ENCODE measurements around the gene ZNF106. TPM values are rescaled to one million over a fixed set of nuclear protein-coding genes. Genes with fewer than 3 reads are reported as not detected.

The ZNF106 gene
- total and polyA plus RNA-seq, 4 donors = 7.5 to 25.4 (median 20.5) TPM

GRCh38 chr15:42402455-42403205 is 88.3 kb downstream of the ZNF106 start:
- Histone ChIP-seq H3K36me3 (ENCODE audit: control insufficient read depth in 4 of 4, insufficient read depth in 3 of 4, low read depth in 1 of 4, low read length in 3 of 4) (peaks cover 0 to 39% (median 16%) of the 10 kb centered on the region in 4 donors), H3K27me3 (ENCODE audit: control insufficient read depth in 4 of 4, insufficient read depth in 4 of 4, low read length in 3 of 4) (no peaks in the 10 kb centered on the region), H3K27ac (ENCODE audit: low read depth in 1 of 2, low read length in 2 of 2) (no peak overlapping the region), H3K9me3 (ENCODE audit: control insufficient read depth in 4 of 4, low read length in 3 of 4) (no peaks in the 10 kb centered on the region), H3K4me1 (ENCODE audit: control insufficient read depth in 4 of 4, insufficient read depth in 4 of 4, low read length in 3 of 4) (peaks cover 3 to 26% (median 17%) of the 10 kb centered on the region in 4 donors), H3K4me3 (ENCODE audit: low read depth in 1 of 3, low read length in 3 of 3) (no peak overlapping the region), H3K9ac (ENCODE audit: low read depth in 1 of 2, low read length in 2 of 2) (no peak overlapping the region)
- no peak for TF ChIP-seq HNF4A (conservative IDR thresholded peaks at IDR 0.05)
- no peak for TF ChIP-seq YY1 (IDR thresholded peaks at IDR 0.05)
- no peak for TF ChIP-seq RXRA (IDR thresholded peaks at IDR 0.05)
- no peak for TF ChIP-seq GABPA (IDR thresholded peaks at IDR 0.05 in 1 of 2, conservative IDR thresholded peaks at IDR 0.05 in 1 of 2)
- TF ChIP-seq EGR1 (IDR thresholded peaks at IDR 0.05; ENCODE audit: low read depth in 2 of 2) = no peak
- no peak for TF ChIP-seq NR2F2 (IDR thresholded peaks at IDR 0.05)
- no peak for TF ChIP-seq HNF4G (IDR thresholded peaks at IDR 0.05)
- TF ChIP-seq ZBTB33 (IDR thresholded peaks at IDR 0.05) = no peak
- TF ChIP-seq FOXA2 (IDR thresholded peaks at IDR 0.05) = no peak
- no peak for TF ChIP-seq REST (IDR thresholded peaks at IDR 0.05)
- TF ChIP-seq SP1 (IDR thresholded peaks at IDR 0.05) = no peak
- no peak for TF ChIP-seq CTCF (IDR thresholded peaks at IDR 0.05; ENCODE audit: low read depth, low read length, missing input control)
- DNase-seq (ENCODE audit: low spot score) = no peak
- WGBS = 91% methylated on average over 15 of the region's 15 CpGs

GRCh38 chr15:42401544-42402454 is 89.1 kb downstream of the ZNF106 start:
- H3K4me1 ChIP-seq (ENCODE audit: control insufficient read depth in 4 of 4, insufficient read depth in 4 of 4, low read length in 3 of 4) = peaks cover 3 to 23% (median 17%) of the 10 kb centered on the region in 4 donors
- H3K4me3 ChIP-seq (ENCODE audit: low read depth in 1 of 3, low read length in 3 of 3) = no peak overlapping the region
- H3K9me3 ChIP-seq (ENCODE audit: control insufficient read depth in 4 of 4, low read length in 3 of 4) = no peaks in the 10 kb centered on the region
- no peak overlapping the region for H3K27ac ChIP-seq (ENCODE audit: low read depth in 1 of 2, low read length in 2 of 2)
- 88% methylated on average over 24 of the region's 24 CpGs for WGBS
- H3K36me3 ChIP-seq (ENCODE audit: control insufficient read depth in 4 of 4, insufficient read depth in 3 of 4, low read depth in 1 of 4, low read length in 3 of 4) = peaks cover 0 to 42% (median 16%) of the 10 kb centered on the region in 4 donors
- no peak overlapping the region for H3K9ac ChIP-seq (ENCODE audit: low read depth in 1 of 2, low read length in 2 of 2)
- no peaks in the 10 kb centered on the region for H3K27me3 ChIP-seq (ENCODE audit: control insufficient read depth in 4 of 4, insufficient read depth in 4 of 4, low read length in 3 of 4)
- DNase-seq (ENCODE audit: low spot score) = no peak
- TF ChIP-seq CTCF (IDR thresholded peaks at IDR 0.05; ENCODE audit: low read depth, low read length, missing input control) (no peak), REST (IDR thresholded peaks at IDR 0.05) (no peak), RAD21 (IDR thresholded peaks at IDR 0.05) (no peak), NR2F2 (IDR thresholded peaks at IDR 0.05) (no peak), GABPA (IDR thresholded peaks at IDR 0.05 in 1 of 2, conservative IDR thresholded peaks at IDR 0.05 in 1 of 2) (no peak), MAX (IDR thresholded peaks at IDR 0.05) (no peak), FOXA1 (IDR thresholded peaks at IDR 0.05) (no peak)

Data from liver (tissue), 9 donors.